Activated T-helper 2 cell treated with anti-CD3 and anti-CD28 coated beads, Interferon-gamma antibody, Interleukin-2, Interleukin-4, amounts not matched to agents 10 μg/mL and 5 μg/mL and 100 μg/mL, durations not matched to agents 14 hours and 24 hours and 36 hours (primary cell): ENCODE measurements around the gene SLC2A1. TPM values are rescaled to one million over a fixed set of nuclear protein-coding genes. Genes with fewer than 3 reads are reported as not detected.

Experiments
- DNase-seq: peaks from one replicate; pipeline ENCODE4 v3.0.0; 2021; ENCODE audit warnings: low spot score
- H3K27ac Mint-ChIP-seq: one replicate; pipeline ENCODE4 v1.8.0; 2021; ENCODE audit warnings: mixed read lengths
- H3K27me3 Mint-ChIP-seq: one replicate; pipeline ENCODE4 v1.8.0; 2021; ENCODE audit warnings: low read depth, mixed read lengths
- H3K36me3 Mint-ChIP-seq: one replicate; pipeline ENCODE4 v1.8.0; 2021; ENCODE audit warnings: low read depth, mixed read lengths
- H3K4me1 Mint-ChIP-seq: one replicate; pipeline ENCODE4 v1.8.0; 2021; ENCODE audit warnings: low read depth, mixed read lengths
- H3K4me3 Mint-ChIP-seq: one replicate; pipeline ENCODE4 v1.8.0; 2021; ENCODE audit warnings: low read depth, mild to moderate bottlenecking, moderate library complexity, mixed read lengths
- H3K9me3 Mint-ChIP-seq: one replicate; pipeline ENCODE4 v1.8.0; 2021; ENCODE audit warnings: mixed read lengths
- intact Hi-C: fragments of 100-400 bp; cut with micrococcal nuclease; formaldehyde crosslinking; loops from one replicate; pipeline ENCODE4 v1.15.1; 2023
- total RNA-seq: library from RNA; stranded (reverse); gene quantifications from 2 replicates; pipeline ENCODE4 v1.2.3, GENCODE V29; 2022

The SLC2A1 gene
- total RNA-seq, 1 donor from 2014 or later: 155 TPM

GRCh38 chr1:42975561-42976225 is 17.0 kb upstream of the SLC2A1 start:
- no peak for DNase-seq
- no peak overlapping the region for H3K27ac Mint-ChIP-seq
- no peaks in the 10 kb centered on the region for H3K4me1 Mint-ChIP-seq
- no peaks in the 10 kb centered on the region for H3K9me3 Mint-ChIP-seq
- H3K27me3 Mint-ChIP-seq: no peaks in the 10 kb centered on the region
- intact Hi-C loops: no loop called here
- no peak overlapping the region for H3K4me3 Mint-ChIP-seq
- no peaks in the 10 kb centered on the region for H3K36me3 Mint-ChIP-seq

- H3K4me3 Mint-ChIP-seq: no peak overlapping the region
- DNase-seq: no peak
- no peaks in the 10 kb centered on the region for H3K4me1 Mint-ChIP-seq
- no peaks in the 10 kb centered on the region for H3K9me3 Mint-ChIP-seq
- intact Hi-C loops: no loop called here
- no peak overlapping the region for H3K27ac Mint-ChIP-seq
- H3K36me3 Mint-ChIP-seq: no peaks in the 10 kb centered on the region
- no peaks in the 10 kb centered on the region for H3K27me3 Mint-ChIP-seq
These were observed 16.2 kb upstream of the SLC2A1 start for GRCh38 chr1:42974767-42975437.

- DNase-seq: no peak
- no peak overlapping the region for H3K4me3 Mint-ChIP-seq
- no peaks in the 10 kb centered on the region for H3K9me3 Mint-ChIP-seq
- no peak overlapping the region for H3K27ac Mint-ChIP-seq
- H3K27me3 Mint-ChIP-seq: no peaks in the 10 kb centered on the region
- H3K36me3 Mint-ChIP-seq: no peaks in the 10 kb centered on the region
- intact Hi-C loops: no loop called here
- no peaks in the 10 kb centered on the region for H3K4me1 Mint-ChIP-seq
These were observed 15.1 kb upstream of the SLC2A1 start for GRCh38 chr1:42973799-42974198.

DNA sequence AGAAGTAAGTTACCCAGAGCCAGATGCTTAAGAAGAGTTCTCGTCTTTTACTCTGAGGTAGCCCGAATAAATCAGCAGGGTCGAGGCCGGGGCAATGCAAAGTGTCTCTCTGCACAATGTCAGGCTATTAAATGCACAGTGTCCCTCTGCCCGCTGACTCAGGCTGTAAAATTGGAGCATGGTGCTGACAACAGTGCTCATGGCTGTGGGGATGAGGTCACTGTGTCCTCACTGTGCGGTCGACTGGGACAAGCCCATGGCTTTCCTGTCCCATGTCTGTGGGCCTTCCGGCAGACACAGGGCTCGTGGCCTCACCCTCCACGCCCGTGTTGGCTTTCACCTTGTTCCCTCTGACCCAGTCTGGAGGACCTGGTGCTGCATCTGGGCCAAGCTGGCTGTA is 14.6 kb upstream of the SLC2A1 start:
- intact Hi-C loops: no loop called here
- H3K27ac Mint-ChIP-seq: no peak overlapping the region
- no peak for DNase-seq
- no peaks in the 10 kb centered on the region for H3K4me1 Mint-ChIP-seq
- H3K4me3 Mint-ChIP-seq: no peak overlapping the region
- H3K36me3 Mint-ChIP-seq: no peaks in the 10 kb centered on the region
- H3K27me3 Mint-ChIP-seq: no peaks in the 10 kb centered on the region
- H3K9me3 Mint-ChIP-seq: no peaks in the 10 kb centered on the region

DNA sequence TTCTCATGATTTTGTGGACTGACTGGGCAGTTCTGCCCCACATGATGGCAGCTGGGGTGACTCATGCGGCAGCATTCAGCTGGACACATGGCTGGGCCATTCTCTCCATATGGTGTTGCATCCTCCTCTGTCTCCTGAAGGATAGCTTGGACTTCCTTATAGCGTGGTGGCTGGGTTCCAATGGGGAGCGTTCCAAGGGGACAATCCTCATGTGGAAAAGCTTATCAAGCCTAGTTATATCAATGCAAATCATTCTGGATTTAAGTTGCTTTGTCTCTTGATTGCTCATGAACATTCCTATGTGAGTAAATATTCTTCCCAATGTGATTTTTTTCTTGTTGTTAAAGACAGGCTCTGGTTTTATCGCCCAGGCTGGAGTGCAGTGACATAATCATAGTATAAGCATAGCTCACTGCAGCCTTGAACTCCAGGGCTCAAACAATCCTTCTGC is 13.2 kb upstream of the SLC2A1 start:
- no peak for DNase-seq
- Mint-ChIP-seq H3K27ac (no peak overlapping the region), H3K9me3 (no peaks in the 10 kb centered on the region), H3K4me3 (no peak overlapping the region), H3K4me1 (peaks cover 6% of the 10 kb centered on the region), H3K36me3 (no peaks in the 10 kb centered on the region), H3K27me3 (no peaks in the 10 kb centered on the region)
- intact Hi-C loops: no loop called here

DNA sequence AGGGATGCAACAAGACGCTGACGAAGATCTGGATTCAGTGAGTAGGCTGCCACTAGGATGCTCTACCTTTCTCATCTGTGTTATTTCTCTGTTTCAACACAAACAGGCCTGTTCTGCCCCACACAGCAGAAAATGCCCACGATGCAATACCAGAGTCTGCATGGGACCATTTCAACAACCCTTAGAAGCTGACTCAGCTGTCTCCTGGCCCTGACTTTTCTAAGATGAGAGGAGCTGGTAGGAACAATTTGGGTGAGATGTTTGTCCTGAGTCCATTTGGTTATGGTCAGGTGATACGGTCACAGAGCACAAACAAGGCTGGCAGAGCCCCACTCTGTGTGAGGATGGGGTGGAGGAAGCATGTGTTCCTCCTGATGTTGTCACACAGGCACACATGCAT is 11.5 kb upstream of the SLC2A1 start:
- Mint-ChIP-seq H3K27me3 (no peaks in the 10 kb centered on the region), H3K36me3 (no peaks in the 10 kb centered on the region), H3K4me1 (peaks cover 6% of the 10 kb centered on the region), H3K9me3 (no peaks in the 10 kb centered on the region), H3K27ac (no peak overlapping the region), H3K4me3 (no peak overlapping the region)
- intact Hi-C loops: no loop called here
- no peak for DNase-seq

GRCh38 chr1:42968654-42969053 is 10.0 kb upstream of the SLC2A1 start:
- intact Hi-C loops: no loop called here
- no peak overlapping the region for H3K27ac Mint-ChIP-seq
- no peak overlapping the region for H3K4me3 Mint-ChIP-seq
- no peaks in the 10 kb centered on the region for H3K27me3 Mint-ChIP-seq
- H3K9me3 Mint-ChIP-seq: no peaks in the 10 kb centered on the region
- no peaks in the 10 kb centered on the region for H3K36me3 Mint-ChIP-seq
- DNase-seq: no peak
- H3K4me1 Mint-ChIP-seq: peaks cover 7% of the 10 kb centered on the region

DNA sequence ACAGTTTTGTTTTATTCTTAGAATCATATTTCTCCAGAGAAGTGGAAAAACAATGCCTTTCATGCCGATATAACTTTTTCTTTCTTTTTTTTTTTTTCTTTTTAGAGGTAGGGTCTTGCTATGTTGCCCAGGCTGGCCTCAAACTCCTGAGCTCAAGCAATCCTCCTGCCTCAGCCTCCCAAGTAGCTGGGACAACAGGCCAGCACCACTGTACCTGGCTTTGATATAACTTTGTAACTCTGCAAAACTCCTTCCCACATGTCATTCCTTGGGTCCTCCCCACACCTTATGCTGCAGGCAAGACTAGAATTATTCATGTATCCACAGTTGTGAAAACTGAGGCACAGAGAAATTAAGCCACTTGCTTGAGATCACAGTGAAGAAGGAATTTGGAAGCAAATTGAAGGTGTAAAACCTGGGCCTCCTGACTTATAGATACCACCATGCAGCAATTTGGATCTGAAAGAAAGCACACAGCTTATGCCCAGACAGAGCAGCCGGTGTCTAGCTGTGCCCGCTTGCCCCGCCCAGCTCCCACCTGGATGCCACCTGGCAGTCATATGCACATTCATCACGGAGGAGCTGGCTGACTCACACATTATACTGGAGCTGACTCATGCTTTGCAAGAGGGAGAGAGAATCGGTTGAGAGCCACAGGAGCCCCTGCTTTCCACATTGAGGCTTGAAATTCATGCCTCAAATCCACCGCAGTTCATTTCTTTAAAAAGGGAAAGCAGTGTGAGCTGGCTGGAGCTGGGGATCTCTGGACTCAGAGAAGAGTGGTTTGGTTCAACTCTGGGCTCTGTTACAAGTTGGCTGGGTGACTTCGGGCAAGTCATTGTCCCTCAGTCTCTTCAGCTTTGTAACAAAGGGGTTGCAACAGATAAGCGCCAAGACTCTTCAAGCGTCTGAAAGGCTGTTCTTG is 8.3 kb upstream of the SLC2A1 start:
- H3K27me3 Mint-ChIP-seq: no peaks in the 10 kb centered on the region
- H3K27ac Mint-ChIP-seq: no peak overlapping the region
- H3K36me3 Mint-ChIP-seq: no peaks in the 10 kb centered on the region
- H3K4me3 Mint-ChIP-seq: no peak overlapping the region
- no peaks in the 10 kb centered on the region for H3K9me3 Mint-ChIP-seq
- no peak for DNase-seq
- intact Hi-C loops: no loop called here
- peaks cover 15% of the 10 kb centered on the region for H3K4me1 Mint-ChIP-seq

DNA sequence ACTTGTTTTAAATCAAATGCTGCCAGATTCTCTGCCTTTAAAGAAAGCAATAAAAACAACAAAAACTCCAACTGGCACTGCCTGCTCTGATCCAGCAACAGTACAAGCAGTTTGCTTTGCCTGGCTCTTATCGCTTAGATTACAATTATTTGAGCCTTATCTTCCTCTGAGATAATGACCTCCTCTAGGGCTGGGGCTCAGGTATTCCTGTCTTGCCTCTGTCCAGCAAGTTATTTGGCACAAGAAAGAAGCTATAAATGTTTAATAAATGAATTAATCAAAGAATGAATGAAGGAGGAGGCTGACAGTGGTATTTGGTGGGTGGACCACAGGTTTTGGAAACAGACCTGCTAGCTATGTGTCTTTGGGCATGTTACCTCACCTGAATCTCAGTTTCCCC is 6.7 kb upstream of the SLC2A1 start:
- H3K36me3 Mint-ChIP-seq: peaks cover 3% of the 10 kb centered on the region
- no peak overlapping the region for H3K4me3 Mint-ChIP-seq
- no peak overlapping the region for H3K27ac Mint-ChIP-seq
- peaks cover 2% of the 10 kb centered on the region for H3K27me3 Mint-ChIP-seq
- no peaks in the 10 kb centered on the region for H3K9me3 Mint-ChIP-seq
- no peak for DNase-seq
- intact Hi-C loops: no loop called here
- H3K4me1 Mint-ChIP-seq: peaks cover 25% of the 10 kb centered on the region

DNA sequence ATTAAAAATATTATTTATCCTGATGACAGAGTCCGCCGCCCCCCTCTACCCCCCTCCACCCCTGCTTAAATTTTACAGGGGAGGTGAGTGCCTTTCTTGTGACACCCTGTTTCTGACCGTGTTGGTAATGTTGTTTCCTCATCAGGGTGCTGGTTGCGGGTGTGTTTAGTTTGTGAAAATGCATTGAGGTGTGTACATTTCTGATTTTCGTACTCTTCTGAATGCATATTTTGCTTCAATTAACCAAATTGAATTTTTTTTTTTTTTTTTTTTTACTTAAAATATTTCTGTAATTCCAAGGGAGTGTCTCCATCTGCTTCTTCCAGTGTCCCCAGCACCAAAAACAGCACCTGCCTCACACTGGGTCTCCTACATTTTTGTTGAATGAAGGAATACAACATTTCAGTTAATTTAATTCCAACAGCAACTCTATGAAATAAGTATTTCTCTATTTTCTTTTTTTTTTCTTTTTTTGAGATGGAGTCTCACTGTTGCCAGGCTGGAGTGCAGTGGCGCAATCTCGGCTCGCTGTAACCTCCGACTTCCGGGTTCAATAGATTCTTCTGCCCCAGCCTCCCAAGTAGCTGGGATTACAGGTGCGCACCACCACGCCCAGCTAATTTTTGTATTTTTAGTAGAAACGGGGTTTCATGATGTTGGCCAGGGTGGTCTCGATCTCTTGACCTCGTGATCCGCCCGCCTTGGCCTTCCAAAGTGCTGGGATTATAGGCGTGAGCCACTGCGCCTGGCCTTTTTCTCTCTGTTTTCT is 5.6 kb upstream of the SLC2A1 start:
- Mint-ChIP-seq H3K36me3 (peaks cover 3% of the 10 kb centered on the region), H3K27ac (no peak overlapping the region), H3K9me3 (no peaks in the 10 kb centered on the region), H3K4me1 (peaks cover 30% of the 10 kb centered on the region), H3K27me3 (peaks cover 2% of the 10 kb centered on the region), H3K4me3 (no peak overlapping the region)
- DNase-seq: no peak
- intact Hi-C loops: no loop called here

- Mint-ChIP-seq H3K36me3 (peaks cover 5% of the 10 kb centered on the region), H3K9me3 (no peaks in the 10 kb centered on the region), H3K4me3 (peak overlapping the region; percentile 1), H3K27me3 (peaks cover 2% of the 10 kb centered on the region), H3K4me1 (peaks cover 33% of the 10 kb centered on the region), H3K27ac (peak overlapping the region; percentile 75)
- intact Hi-C loops: no loop called here
- DNase-seq: no peak
These were observed 4.8 kb upstream of the SLC2A1 start for GRCh38 chr1:42963378-42964043.
